Left renal cortex interstitium (tissue), 4 donors: Measurements from ENCODE around the gene COG2. TPM values are rescaled to one million over a fixed set of nuclear protein-coding genes. Genes with fewer than 3 reads are reported as not detected.
A peak's percentile ranks its signal among the peaks of the same experiment; 100 is the strongest.
"Not testable (repeated sequence)": the region's sequence is repeated elsewhere in the genome, so short reads cannot be mapped to it uniquely, and the experiment has no call there.

Experiments
- DNase-seq, 4 donors: peaks; one replicate each; pipeline ENCODE4 v3.0.0-alpha.2; 2013; ENCODE audit warnings: low read depth in 4 of 4, low spot score in 2 of 4, missing footprints in 1 of 4
- polyA plus RNA-seq, 4 donors: library from polyadenylated mRNA; unstranded; fragments of 120-200 nt; gene quantifications; one replicate each; pipeline ENCODE4 v1.2.1, GENCODE V29; 2013; ENCODE audit not compliant: insufficient read length in 4 of 4

The COG2 gene, protein sequence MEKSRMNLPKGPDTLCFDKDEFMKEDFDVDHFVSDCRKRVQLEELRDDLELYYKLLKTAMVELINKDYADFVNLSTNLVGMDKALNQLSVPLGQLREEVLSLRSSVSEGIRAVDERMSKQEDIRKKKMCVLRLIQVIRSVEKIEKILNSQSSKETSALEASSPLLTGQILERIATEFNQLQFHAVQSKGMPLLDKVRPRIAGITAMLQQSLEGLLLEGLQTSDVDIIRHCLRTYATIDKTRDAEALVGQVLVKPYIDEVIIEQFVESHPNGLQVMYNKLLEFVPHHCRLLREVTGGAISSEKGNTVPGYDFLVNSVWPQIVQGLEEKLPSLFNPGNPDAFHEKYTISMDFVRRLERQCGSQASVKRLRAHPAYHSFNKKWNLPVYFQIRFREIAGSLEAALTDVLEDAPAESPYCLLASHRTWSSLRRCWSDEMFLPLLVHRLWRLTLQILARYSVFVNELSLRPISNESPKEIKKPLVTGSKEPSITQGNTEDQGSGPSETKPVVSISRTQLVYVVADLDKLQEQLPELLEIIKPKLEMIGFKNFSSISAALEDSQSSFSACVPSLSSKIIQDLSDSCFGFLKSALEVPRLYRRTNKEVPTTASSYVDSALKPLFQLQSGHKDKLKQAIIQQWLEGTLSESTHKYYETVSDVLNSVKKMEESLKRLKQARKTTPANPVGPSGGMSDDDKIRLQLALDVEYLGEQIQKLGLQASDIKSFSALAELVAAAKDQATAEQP
- 10 to 100 TPM; 29.8 to 40.4 (median 35.0) TPM for polyA plus RNA-seq

DNA sequence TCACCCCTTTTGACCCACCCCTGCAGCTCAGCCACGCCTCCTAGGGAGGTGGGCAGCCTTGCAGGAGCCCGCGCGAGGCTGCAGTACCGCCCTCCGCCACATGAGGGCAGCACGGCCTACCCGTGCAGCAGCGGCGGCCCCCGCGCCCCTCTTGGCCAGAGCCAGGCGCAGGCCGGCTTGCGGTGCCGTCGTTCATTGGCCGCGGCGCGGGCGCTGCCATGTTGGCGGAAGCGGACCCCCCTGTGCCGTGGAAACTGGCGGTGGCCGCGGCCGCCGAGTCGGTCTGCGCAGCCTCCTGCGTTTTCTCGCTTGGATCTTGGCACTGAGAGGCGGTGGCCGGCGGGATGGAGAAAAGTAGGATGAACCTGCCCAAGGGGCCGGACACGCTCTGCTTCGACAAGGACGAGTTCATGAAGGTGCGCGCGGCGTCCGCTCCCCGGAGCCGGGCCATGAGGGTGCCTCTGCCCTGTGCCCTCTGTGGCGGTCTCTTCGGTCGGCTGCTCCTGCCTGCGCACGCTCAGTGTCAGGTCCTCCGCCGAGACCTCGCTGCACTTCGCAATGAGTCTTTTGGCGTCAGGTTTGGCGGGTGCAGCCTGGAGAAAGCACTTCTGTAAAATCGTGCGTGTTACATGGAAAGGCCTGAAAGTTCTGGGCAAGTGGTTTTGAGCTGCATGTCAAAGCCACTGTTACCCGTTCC lies at the start of gene COG2:
TSS of gene COG2 (plus strand) at position 219 of the 697 bp plus-strand sequence. CDS start at position 345, 126 bp downstream.
- peak; percentile 63 to 90 (median 85) for DNase-seq

DNA sequence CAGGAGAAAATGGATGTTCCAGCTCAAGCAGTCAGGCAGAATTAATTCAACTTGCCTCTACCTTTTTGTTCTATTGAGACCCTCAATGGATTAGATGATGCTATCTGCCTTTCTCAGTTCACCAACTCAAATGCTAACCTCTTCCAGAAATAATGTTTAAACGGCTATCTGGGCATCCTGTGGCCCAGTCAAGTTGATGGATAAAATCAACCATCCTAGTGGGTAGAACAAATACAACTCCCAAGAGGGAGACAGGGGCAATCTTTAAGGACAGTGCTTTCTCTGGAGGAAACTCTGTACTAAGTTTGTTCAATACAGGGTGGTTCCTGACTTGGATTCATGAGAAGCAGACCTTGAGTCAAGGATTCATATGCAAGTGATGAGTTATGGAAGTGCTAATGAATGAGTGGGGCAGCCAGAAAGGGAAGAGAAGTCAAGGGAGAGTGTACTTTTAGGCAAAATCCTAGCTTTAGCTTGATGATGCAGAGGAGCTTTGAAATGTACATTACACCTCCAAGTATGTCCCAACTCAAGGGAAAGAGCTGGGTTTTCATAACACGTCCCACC lies 49.4 kb upstream of the COG2 start:
- no peak for DNase-seq

DNA sequence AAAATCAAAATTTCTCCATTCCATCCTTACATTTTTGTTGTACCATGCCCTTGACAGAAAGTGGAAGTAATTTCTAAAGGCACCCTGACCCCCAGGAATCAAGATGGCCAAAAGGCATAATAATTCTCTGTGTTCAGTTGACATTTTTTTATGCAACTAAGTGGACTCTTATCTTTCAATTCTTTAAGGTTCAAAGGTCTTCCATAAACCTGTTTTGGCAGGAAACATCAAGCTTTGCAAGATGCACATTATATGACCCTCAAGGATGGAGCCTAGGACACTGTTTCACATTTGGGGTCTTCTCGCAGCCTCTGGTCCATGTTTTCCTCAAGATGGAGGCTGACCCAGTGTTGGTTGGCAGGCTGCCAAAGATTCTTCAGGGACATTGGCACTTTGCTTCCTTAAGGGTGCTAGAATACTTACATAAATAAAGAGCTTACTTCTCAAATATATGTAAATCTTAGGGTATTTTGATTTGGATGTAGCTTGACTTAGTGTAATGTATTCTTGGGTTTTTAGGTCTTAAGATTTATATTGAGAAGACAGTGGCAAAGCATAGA lies 48.0 kb upstream of the COG2 start:
- DNase-seq = no peak

DNA sequence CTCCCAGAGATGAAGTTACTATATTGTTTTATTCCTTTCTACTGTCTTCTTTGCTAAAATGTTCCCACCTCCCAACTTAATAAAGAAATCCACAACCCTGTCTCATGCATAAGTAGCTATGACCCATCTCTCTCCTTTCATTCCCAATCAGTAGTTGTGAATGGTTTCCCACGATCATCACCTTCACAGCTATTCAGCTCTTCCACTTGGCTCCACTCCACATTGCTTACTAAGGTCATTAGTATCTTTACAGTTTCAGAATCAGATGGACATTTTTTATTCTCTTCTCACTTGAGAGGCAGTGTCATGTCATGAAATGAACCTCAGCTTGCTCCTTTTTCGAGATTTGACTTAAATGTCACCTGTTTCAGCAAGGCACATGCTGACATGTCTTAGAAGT lies 47.1 kb upstream of the COG2 start:
- DNase-seq = no peak

DNA sequence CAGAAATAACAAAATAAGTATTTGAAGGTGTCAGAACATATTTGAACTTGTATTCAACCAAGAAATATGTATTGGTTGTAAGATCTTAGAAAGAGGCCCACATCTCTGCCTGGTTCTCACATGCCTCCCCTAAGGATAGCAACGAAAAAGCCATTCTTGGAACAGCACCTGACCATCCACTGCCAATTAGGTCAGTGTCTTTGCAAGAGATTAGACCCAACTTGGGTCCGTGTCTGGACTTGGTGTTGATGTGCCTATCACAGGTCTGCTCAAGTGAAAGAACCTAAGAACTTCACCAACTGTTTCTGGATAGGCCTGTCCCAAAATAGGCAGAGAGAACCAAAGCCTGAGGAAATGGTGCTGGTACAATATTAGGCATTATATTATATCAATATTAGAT lies 46.0 kb upstream of the COG2 start:
- DNase-seq = no peak

DNA sequence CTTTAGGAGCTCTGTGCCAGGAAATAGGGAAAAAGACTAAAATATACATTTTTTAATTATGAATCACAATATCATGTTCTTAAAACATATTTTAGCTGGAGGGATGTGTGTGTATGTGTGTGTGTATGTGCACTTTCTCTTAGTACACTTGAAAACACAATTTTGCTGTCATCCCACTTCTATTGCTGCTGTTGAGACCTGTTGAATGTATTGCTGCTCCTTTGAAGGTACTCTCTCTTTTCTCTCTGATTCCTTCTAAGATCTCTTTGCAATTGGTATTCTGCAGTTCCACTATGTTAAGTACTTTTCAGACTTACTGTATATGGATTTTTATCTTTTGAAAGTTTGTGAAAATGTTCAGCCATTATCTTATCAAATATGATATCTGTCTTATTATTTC lies 43.5 kb upstream of the COG2 start:
- no peak for DNase-seq

DNA sequence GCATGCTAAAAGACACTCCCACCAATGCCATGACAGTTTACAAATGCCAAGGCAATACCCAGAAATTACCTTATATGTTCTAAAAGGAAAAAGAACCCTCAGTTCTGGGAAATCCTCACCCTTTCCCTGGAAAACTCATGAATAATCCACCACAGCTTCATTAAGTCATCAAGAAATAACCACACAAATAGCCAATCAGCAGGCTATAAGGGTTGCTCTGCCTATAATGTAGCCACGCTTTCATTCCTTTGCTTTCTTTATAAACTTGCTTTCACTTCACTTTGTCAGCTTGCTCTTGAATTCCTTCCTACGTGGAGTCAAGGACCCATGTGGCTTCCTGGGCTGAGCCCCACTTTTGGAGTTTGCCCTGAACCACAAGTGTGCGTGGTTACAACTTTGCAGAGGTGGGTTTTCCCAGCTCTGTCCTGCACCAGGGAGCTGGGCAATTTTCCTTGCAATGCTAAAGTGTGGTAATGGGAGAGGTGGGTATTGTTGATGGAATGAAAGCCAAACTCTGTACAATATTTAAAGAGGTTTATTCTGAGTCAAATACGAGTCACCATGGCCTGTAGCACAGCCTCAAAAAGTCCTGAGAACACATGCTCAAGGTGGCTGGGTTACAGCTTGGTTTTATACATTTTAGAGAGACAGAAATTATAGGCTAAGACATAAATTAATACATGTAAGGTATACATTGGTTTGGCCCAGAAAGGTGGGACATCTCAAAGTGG lies 42.2 kb upstream of the COG2 start:
- no peak for DNase-seq

DNA sequence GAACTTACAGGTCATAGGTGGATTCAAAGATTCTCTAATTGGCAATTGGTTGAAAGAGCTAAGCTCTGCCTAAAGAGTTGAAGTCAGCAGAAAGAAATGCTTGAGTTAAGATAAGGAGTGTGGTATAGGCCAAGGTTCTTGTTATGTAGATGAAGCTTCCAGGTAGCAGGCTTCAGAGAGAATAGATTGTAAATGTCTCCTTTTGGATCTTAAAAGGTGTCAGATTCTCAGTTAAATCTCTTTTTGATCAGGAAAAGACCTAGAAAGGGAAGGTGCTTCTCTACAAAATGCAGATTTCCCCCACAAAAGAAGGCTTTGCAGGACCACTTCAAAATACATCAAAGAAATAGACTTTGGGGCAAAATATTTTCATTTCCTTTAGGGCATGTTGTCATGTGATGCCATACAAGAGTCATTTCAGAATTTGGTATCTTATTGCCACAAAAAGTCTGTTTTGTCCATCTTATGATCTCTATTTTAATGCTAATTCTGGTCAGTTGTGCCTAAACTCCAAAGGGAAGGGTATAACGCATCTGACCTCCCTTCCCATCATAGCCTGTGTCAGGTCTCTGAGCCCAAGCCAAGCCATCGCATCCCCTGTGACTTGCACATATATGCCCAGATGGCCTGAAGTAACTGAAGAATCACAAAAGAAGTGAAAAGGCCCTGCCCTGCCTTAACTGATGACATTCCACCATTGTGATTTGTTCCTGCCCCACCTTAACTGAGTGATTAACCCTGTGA lies 41.5 kb upstream of the COG2 start:
- not testable (repeated sequence) for DNase-seq

DNA sequence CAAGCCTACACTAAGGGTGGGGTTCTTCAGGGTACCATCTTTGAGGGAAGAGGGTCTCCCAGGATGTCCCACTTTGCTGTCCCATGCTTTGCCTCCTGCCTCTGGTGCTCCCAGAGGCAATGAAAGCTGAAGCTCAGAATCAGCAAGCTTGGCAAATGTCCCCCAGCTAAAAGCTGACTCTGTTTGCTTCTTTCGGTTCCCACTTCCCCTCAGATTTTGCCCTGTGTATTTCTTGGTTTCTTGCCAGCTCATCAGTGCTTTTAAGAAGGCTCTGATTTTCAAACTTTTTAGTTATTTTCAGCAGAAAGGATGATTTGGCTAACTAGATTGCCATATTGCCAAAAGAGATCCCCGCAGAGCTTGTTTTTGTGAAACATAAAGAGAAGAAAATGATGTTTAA lies 33.1 kb upstream of the COG2 start:
- no peak for DNase-seq

DNA sequence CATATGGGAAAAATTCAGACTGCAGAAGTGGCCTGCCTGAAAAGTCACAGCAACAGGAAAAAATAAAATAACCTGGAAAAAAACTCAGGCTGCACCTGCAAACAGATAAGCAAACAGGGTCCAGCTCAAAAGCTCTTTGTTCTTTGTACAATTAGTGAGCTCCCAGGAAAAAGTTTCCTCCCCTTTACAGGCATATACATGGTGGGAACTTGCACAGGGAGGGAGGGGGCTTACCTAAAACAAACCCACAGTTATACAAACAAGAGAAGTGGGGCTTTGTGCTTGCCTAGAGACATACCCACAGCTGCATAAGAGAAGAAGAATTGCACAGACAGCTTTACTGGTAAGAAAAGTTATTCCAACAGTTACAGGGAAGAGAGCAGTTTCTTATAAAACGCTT lies 31.7 kb upstream of the COG2 start:
- no peak for DNase-seq

DNA sequence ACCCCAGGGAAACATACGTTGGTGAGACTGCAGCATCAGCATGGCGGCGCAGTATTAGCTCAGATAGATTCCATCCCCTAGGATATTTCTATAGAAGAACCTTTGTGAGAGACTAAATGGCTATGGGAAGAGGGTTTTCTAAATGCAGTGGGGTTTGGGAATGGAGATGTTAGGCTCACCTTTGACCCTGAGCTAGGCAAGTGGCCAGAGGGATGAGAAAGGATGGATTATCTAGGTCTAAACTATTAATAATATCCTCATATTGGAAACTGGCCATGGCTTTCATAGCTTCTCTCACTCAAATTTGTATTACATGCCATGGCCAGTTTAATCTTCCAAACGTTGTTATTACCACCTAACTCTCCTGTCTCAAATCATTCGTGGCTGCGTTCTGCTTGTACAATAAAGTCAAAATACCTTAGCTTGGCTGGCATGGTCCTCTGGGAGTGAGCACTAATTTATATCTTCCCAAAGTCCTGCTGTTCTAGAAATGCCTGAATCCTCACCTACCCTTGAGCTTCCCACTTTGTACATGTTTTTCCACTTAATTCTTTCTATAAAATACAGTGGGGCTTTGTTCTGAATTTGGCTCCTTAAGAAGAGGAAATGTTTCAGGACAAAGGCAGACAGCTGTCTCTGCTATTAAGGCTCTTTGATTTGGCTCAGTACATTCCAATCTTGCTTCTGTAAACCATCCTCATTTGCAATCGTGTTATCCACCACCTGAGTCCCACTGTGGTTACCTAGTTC lies 31.0 kb upstream of the COG2 start:
- DNase-seq = no peak

DNA sequence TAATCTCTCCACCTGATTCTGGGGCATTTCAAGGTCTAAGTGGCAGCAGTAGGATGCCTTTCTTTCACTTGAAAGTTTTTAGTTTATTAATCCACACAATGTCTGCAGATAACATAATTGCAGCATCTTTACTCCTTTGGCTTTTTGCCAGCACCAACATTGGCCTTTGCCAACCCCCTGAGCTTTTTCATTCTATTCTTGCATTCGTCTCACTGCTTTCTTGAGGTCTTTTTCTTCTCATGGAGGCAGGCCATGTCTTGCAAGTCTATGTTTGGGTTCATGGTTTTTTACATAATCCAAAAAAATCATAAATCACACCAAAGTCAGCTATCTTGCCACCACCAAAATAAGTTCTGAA lies 30.4 kb upstream of the COG2 start:
- DNase-seq = no peak

DNA sequence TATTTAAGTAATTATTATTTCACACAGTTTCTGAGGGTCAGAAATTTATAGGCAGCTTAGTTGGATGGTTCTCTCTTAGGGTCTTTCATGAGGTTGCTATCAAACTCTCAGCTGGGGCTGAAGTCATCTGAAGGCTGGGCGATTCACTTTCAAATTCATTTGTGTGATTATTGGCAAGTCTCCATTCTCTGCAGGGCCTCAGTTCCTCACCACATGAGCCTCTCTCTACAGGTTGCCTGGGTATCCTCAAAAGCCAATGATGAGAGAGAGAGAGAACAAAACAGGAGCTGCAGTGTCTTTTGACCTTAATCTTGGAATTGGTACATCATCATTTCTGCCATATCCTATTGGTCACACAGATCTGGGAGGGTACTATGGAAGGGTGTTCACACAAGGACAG lies 29.6 kb upstream of the COG2 start:
- DNase-seq = no peak

DNA sequence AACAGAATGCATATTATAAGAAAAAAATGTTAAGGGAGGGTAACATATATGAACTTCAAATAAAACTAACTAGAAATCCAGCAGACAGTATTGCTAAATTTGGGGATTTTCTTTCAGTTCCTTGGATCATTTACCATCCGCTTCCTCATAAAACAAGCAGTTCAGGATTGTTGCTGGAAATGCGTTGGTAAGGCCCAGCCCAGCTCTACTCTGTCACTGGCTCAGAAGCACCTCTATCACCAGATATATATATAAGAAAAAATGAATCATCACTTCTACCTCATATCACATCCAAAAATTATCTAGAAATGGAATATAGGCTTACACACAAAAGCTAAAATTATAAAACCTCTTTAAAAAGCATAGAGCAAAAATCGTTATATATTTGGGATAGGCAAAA lies 28.2 kb upstream of the COG2 start:
- no peak for DNase-seq

DNA sequence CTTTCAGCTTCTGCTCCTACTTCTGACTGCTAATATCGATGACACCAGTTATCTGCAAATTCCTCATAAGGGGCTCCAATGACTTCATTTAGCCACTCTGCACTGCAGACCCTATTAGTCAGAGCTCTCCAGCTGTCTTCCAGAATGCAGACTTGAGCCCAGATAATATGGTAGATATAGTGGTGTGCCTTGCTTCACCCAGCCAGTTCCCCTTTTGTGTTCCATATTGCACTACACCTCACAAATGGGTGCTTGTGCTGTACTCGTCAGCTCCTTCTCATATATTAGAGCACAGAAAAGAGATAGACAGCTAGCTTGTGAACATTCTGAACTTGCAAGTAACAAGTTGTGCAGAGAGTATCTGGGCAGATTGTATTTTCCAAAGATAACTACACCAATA lies 23.7 kb upstream of the COG2 start:
- DNase-seq = no peak

DNA sequence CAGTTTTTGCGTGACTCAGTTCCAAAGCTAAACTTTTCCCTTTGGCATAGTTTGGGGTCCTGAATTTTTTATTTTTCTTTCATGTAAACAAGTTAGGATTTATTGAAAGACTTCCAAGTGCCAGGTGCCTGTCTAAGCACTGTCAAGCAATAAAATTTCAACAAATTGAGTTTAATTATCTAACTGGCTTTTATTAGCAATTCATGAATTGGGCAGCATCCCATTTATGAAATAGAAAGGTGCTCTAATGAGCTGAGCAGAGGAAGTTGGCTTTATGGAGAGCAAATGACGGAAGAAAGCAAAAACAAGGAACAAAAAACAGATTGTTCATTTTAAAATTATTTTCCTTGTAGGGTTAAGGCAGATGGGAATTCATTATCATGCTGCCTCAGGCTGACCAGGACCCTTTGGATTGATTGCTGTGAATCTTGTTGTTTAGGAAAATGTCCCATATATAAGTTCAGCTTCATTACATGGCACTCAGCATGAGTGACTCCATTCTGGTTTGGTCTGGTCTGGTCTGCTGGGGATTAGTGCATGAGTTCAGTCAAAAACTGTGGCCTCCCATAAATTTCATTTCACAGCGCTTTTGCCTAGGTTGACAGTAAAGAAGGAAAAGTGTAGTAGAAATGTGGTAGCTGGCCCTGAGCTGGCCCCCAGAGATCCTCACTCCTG lies 21.5 kb upstream of the COG2 start:
- no peak for DNase-seq

DNA sequence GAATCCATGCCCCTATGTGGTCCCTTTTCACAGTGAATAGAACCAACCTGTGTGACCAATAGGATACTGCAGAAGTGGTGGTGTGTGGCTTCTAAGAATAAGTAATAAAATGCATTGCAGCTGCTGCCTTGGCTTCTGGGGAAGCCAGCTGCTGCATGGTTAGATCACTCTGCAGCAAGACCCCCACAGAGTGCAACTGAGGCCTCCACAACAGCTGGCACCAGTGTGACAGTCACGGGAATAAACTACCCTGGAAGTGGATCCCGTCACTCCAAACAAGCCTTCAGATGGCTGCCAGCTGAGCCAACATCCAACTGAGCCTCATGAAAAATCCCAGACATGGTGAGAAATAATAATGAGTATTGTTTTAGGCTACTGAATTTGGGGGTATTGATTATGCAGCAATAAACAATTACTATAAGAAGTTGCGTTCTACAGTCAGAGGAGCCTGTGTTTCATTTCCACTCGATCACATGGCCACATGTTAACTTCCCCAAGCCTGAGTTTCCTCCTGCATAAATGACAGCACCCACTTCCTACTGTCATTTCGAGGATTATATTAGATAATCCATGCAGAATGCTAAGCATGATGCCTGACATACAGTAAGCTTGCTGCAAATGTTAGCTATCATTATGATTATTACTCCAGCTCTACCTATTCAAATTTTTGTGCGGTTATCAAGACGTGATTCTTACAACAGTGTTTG lies 20.8 kb upstream of the COG2 start:
- no peak for DNase-seq

DNA sequence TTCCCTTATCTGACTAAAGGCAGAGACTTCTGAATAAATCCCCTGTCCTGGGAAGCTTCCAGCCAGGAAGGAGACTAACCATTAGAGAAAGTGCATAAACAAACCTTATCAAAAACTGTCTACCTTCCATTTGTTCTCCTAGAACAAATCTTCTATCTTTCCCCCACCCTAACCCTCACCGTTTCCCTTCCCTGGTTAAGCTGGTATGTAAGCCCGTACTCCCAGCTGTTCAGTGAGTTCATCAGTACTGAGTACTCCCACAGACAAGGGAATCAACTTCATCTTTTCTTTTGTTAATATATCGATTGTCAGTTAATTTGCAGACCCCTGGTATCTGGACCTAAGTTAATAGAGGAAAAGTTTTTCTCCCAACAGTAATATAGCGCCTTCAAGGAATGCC lies 20.1 kb upstream of the COG2 start:
- no peak for DNase-seq
